ENCODE results near the gene EPHB1.
"Not testable (repeated sequence)": the region's sequence is repeated elsewhere in the genome, so short reads cannot be mapped to it uniquely, and the experiment has no call there.

EPHB1 gene

GRCh38 chr3:135218782-135219181 lies 423.7 kb downstream of the EPHB1 start:
- no peak for TF ChIP-seq CTCF (IDR thresholded peaks at IDR 0.05; ENCODE audit: borderline replicate concordance, insufficient read depth, low read depth, low read length)
- no peak overlapping the region for H3K4me3 ChIP-seq (ENCODE audit: low read depth, low read length)

- no peak overlapping the region for H3K4me3 ChIP-seq (ENCODE audit: low read depth, low read length)
- TF ChIP-seq CTCF (IDR thresholded peaks at IDR 0.05; ENCODE audit: borderline replicate concordance, insufficient read depth, low read depth, low read length): no peak
These were observed 429.8 kb downstream of the EPHB1 start for GRCh38 chr3:135224815-135225362.

- no peak for TF ChIP-seq CTCF (IDR thresholded peaks at IDR 0.05; ENCODE audit: borderline replicate concordance, insufficient read depth, low read depth, low read length)
- H3K4me3 ChIP-seq (ENCODE audit: low read depth, low read length): no peak overlapping the region
These were observed 431.0 kb downstream of the EPHB1 start for GRCh38 chr3:135226057-135226456.

- no peak overlapping the region for H3K4me3 ChIP-seq (ENCODE audit: low read depth, low read length)
- no peak for TF ChIP-seq CTCF (IDR thresholded peaks at IDR 0.05; ENCODE audit: borderline replicate concordance, insufficient read depth, low read depth, low read length)
These were observed 433.1 kb downstream of the EPHB1 start for GRCh38 chr3:135228201-135228600.

GRCh38 chr3:135229018-135229495 lies 434.0 kb downstream of the EPHB1 start:
- no peak for TF ChIP-seq CTCF (IDR thresholded peaks at IDR 0.05; ENCODE audit: borderline replicate concordance, insufficient read depth, low read depth, low read length)
- H3K4me3 ChIP-seq (ENCODE audit: low read depth, low read length): no peak overlapping the region

GRCh38 chr3:135231737-135232136 lies 436.7 kb downstream of the EPHB1 start:
- no peak overlapping the region for H3K4me3 ChIP-seq (ENCODE audit: low read depth, low read length)
- TF ChIP-seq CTCF (IDR thresholded peaks at IDR 0.05; ENCODE audit: borderline replicate concordance, insufficient read depth, low read depth, low read length): no peak

- H3K4me3 ChIP-seq (ENCODE audit: low read depth, low read length): no peak overlapping the region
- TF ChIP-seq CTCF (IDR thresholded peaks at IDR 0.05; ENCODE audit: borderline replicate concordance, insufficient read depth, low read depth, low read length): no peak
These were observed 437.2 kb downstream of the EPHB1 start for GRCh38 chr3:135232226-135232625.

- H3K4me3 ChIP-seq (ENCODE audit: low read depth, low read length): not testable (repeated sequence)
These were observed 438.4 kb downstream of the EPHB1 start for GRCh38 chr3:135233476-135233875.
